ENCODE measurements around the gene HSCB. TPM values are rescaled to one million over a fixed set of nuclear protein-coding genes. Genes with fewer than 3 reads are reported as not detected.

Gene HSCB
- total RNA-seq = 15.9 and 24.7 TPM in 2 replicates

DNA sequence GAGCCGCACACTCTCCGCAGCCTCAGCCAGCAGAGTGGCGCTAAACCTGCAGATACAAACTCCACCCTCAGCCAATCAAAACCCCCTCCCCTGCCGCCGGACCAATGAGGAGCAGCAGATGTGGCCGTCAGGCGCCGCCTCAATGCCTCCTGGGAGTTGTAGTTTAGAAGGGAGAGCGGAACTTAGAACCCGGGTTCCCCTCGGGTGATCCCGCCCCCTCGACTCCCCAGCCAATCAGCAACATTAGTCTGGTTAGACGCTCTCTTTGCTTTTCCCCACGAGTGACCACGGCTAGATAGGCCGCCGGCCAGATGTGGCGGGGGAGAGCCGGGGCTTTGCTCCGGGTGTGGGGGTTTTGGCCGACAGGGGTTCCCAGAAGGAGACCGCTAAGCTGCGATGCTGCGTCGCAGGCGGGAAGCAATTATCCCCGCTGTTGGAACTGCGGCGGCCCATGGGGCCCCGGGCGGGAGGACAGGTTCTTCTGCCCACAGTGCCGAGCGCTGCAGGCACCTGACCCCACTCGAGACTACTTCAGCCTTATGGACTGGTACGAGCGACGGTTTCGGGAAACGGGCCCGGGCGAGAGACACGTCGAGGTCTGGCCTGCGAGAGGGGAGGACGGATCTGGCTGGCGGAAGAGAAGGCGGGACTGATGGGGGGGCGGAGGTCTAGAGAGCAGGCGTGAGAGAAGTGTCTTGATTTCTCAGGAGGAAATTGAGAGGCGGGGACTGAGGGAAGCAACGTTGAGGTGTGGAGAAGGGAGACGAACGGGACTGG is at the start of gene HSCB, which contains the start of gene CHEK2:
Gene HSCB (plus strand): TSS at position 255 of the 777 bp plus-strand sequence. CDS start 57 bp downstream, at position 312.
Gene CHEK2 (minus strand): TSS at position 36 of the 777 bp plus-strand sequence. CDS start 7,099 bp downstream, outside the sequence.

DNA sequence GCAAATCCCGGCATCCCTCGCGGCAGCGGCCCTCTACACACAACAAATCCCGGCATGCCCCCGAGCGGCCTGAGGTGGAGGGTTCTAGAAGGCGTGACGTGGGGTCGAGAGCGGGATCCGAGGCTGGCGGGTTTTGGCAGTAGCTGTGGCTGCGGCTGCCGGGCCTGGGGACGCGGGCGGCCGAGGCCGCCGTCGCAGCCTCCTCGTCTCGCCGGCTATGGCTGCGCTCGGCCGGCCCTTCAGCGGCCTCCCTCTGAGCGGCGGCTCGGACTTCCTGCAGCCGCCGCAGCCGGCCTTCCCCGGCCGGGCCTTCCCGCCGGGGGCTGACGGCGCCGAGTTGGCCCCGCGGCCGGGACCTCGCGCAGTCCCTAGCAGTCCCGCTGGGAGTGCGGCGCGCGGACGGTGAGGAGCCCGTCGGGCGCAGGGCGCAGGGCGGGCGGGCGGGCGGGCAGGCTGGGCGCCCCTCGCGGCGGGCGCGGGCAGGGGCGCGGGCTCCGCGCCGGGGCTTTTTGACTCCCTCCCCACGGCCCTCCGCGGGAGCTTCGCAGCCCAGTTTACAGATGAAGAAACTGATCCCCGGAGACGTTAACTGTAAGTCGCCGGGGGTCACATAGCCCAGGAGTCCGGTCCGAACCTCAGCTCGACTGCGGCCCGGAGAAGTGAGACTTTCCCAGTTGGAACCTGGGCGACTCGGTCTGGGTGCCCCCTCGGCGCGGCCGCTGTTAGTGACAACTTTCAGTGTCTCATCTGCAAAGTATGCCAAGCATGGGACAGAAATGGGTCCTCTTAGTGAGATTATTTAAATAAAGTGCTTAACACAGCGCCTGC is 31.0 kb downstream of the HSCB start, which contains the start of gene CCDC117:
Gene CCDC117 (plus strand): TSS at position 63 of the 828 bp plus-strand sequence. CDS start 155 bp downstream, at position 218.

GRCh38 chr22:28800308-28801041 is 58.6 kb downstream of the HSCB start, which contains the start of gene XBP1:
XBP1 (minus strand) TSS chr22:28800569.

Other genes starting within 250 kb of the HSCB start
- gene TTC28, start 62.2 kb upstream of the HSCB start, total RNA-seq = 20.2 and 24.0 TPM in 2 replicates
- 21.7 and 28.3 TPM in 2 replicates for gene CHEK2, start 219 bp upstream of the HSCB start, total RNA-seq
- 12.8 and 15.2 TPM in 2 replicates for gene CCDC117, start 30.7 kb downstream of the HSCB start, total RNA-seq
- 206 and 260 TPM in 2 replicates for gene XBP1, start 58.5 kb downstream of the HSCB start, total RNA-seq
- 2.3 and 2.8 TPM in 2 replicates for gene ZNRF3, start 141.5 kb downstream of the HSCB start, total RNA-seq

All from smooth muscle cell of bladder (primary cell).